ENCODE measurements around the gene ARHGEF1. TPM values are rescaled to one million over a fixed set of nuclear protein-coding genes. Genes with fewer than 3 reads are reported as not detected.
A peak's percentile ranks its signal among the peaks of the same experiment; 100 is the strongest.

ARHGEF1 gene
- total and polyA plus RNA-seq, 2 donors (not counting 1 experiment from before 2014, with no cell fraction given) = 646 to 886 TPM

DNA sequence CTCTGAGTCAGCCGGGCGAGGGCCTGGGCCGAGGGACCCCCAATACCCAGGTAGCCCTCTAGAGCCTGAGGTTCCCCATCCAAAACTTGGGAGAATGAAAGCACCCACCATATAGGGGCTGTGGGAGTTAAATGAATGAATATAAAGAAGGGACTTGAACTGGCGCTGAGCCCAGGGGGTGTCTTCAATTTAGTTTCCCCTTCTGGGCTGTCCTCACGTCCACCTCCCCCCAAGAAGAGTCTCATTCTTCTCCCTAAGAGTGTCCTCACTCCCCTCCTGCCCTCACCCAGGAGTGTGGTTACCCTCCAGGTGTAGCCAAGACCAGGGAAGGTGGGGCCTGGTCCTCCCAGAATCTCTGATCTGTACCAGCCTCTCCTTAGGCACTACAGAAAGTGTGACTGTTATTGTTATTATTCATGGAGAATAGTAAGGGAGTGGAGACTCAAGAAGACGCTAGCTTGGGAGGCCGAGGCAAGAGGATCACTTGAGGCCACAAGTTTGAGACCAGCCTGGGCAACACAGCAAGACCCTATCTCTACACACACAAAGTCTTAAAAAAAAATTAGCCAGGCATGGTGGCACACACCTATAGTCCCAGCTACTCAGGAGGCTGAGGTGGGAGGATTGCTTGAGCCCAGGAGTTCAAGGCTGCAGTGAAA lies 3.2 kb upstream of the ARHGEF1 start:
- H3K4me2 ChIP-seq (replicated peaks; ENCODE audit: low read depth, low read length, poor library complexity, severe bottlenecking) = peak overlapping the region; percentile 84
- peak overlapping the region; percentile 96 to 98 for H3K27ac ChIP-seq (ENCODE audit: low read length in 2 of 2)
- DNase-seq = no peak

More for the DNA sequence above, 3.2 kb upstream of the ARHGEF1 start:
- 72% methylated on average over 5 of the region's 7 CpGs for WGBS (ENCODE audit: insufficient coverage)
- peak overlapping the region; percentile 99 for H3K27ac Mint-ChIP-seq
- no peaks in the 10 kb centered on the region for H3K9me3 ChIP-seq (ENCODE audit: control extremely low read depth in 1 of 3, control insufficient read depth in 2 of 3, insufficient read depth in 1 of 3, low read length in 2 of 3)
- POLR2A ChIA-PET = no interaction called here
- H3K9ac ChIP-seq (ENCODE audit: low read length) = peak overlapping the region; percentile 92
- peaks cover 76% of the 10 kb centered on the region for H3K79me2 ChIP-seq (ENCODE audit: control insufficient read depth, insufficient read depth, low read length)
- peak overlapping the region; percentile 13 to 100 (median 94) for H3K4me3 ChIP-seq (ENCODE audit: control extremely low read depth in 1 of 5, extremely low read depth in 1 of 5, insufficient read depth in 1 of 5, low read depth in 2 of 5, low read length in 4 of 5)
- H3K4me1 ChIP-seq (ENCODE audit: control insufficient read depth in 2 of 2, insufficient read depth in 2 of 2, low read length in 2 of 2) = peaks cover 55 to 75% of the 10 kb centered on the region in 2 donors
- no peak for ATAC-seq (ENCODE audit: low read depth)
- H3K27me3 ChIP-seq (replicated peaks in 1 of 4; ENCODE audit: control extremely low read depth in 1 of 4, control insufficient read depth in 3 of 4, insufficient read depth in 4 of 4, low read length in 3 of 4) = no peaks in the 10 kb centered on the region
- H2AFZ ChIP-seq (ENCODE audit: insufficient read depth, low read depth, low read length, poor library complexity, severe bottlenecking) = no peak overlapping the region
- peaks cover 0 to 40% of the 10 kb centered on the region in 2 experiments for H3K36me3 ChIP-seq (replicated peaks in 1 of 2; ENCODE audit: control extremely low read depth in 1 of 2, control insufficient read depth in 1 of 2, extremely low read depth in 1 of 2, insufficient read depth in 2 of 2, low read length in 1 of 2)
- peaks cover 62% of the 10 kb centered on the region for H4K20me1 ChIP-seq (ENCODE audit: control insufficient read depth, insufficient read depth, low read length, poor library complexity, severe bottlenecking)
- CTCF ChIA-PET = interaction anchor here (1.2 to 2.8 kb wide), 3 partner anchors 8 to 70 kb away, joined by 3 to 8 read pairs (median 5); no protein-coding TSS in a partner anchor
- peaks cover 70% of the 10 kb centered on the region for H3K4me1 Mint-ChIP-seq
- intact Hi-C loops (cut with micrococcal nuclease) = loop anchor here (5.0 to 10.0 kb wide), 2 partner anchors 198 to 615 kb away; partner anchors contain the start of genes HNRNPUL1 and ZNF574
- H3K27me3 Mint-ChIP-seq = no peaks in the 10 kb centered on the region
- H3K9me3 Mint-ChIP-seq (ENCODE audit: insufficient read depth) = no peaks in the 10 kb centered on the region
- peak overlapping the region; percentile 97 for H3K4me3 Mint-ChIP-seq
- TF ChIP-seq, protein P1, sequence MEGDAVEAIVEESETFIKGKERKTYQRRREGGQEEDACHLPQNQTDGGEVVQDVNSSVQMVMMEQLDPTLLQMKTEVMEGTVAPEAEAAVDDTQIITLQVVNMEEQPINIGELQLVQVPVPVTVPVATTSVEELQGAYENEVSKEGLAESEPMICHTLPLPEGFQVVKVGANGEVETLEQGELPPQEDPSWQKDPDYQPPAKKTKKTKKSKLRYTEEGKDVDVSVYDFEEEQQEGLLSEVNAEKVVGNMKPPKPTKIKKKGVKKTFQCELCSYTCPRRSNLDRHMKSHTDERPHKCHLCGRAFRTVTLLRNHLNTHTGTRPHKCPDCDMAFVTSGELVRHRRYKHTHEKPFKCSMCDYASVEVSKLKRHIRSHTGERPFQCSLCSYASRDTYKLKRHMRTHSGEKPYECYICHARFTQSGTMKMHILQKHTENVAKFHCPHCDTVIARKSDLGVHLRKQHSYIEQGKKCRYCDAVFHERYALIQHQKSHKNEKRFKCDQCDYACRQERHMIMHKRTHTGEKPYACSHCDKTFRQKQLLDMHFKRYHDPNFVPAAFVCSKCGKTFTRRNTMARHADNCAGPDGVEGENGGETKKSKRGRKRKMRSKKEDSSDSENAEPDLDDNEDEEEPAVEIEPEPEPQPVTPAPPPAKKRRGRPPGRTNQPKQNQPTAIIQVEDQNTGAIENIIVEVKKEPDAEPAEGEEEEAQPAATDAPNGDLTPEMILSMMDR (IDR thresholded peaks at IDR 0.05) = no peak
- no peak for TF ChIP-seq EZH2 (IDR thresholded peaks at IDR 0.05; ENCODE audit: borderline replicate concordance, insufficient read depth, low read depth, low read length, poor library complexity, severe bottlenecking)
